GM12878 (cell line): ENCODE results near the gene CYP3A7. TPM values are rescaled to one million over a fixed set of nuclear protein-coding genes. Genes with fewer than 3 reads are reported as not detected.

ENCODE experiments used
- ATAC-seq: fragments of 200-7000 bp; cut with Tn5 transposase; 3 replicates; pipeline ENCODE4 v1.9.1; 2020; ENCODE audit warnings: mild to moderate bottlenecking, moderate library complexity
- BruUV-seq: library from RNA; stranded (reverse); fragments of 400-500 nt; replicated peaks from 2 replicates; lab custom pipeline; 2021; lab: Mats Ljungman, UMichigan
- CTCF ChIA-PET: fragments of 300-600 bp; sonication (Branson Sonifier 250); formaldehyde crosslinking; extraction: SDS; loops from one replicate; lab custom pipeline; 2021; ENCODE audit warnings: inconsistent platforms; lab: Yijun Ruan, JAX
- POLR2A ChIA-PET: fragments of 350-600 bp; formaldehyde crosslinking; extraction: SDS; loops from one replicate; lab custom pipeline; 2021; ENCODE audit warnings: inconsistent platforms; lab: Charles Lee
- RAD21 ChIA-PET: fragments of 300-600 bp; sonication (Branson Sonifier 250); formaldehyde crosslinking; loops from one replicate; lab custom pipeline; 2023; ENCODE audit warnings: antibody characterized with exemption; ENCODE audit not compliant: unreplicated experiment; lab: Charles Lee
- SMC1A ChIA-PET: fragments of 300-600 bp; sonication (Branson Sonifier 250); formaldehyde crosslinking; loops from one replicate; lab custom pipeline; 2023; ENCODE audit not compliant: unreplicated experiment, uncharacterized antibody; lab: Charles Lee
- DNase-seq: peaks from one replicate; pipeline ENCODE4 v3.0.0-alpha.2; 2011; ENCODE audit warnings: low read depth, low spot score
- FAIRE-seq: peaks from 3 replicates; lab custom pipeline; 2011; peaks lifted over from hg19 to GRCh38; lab: Jason Lieb, UNC
- H2AFZ ChIP-seq: 2 replicates; pipeline ENCODE4 v1.6.0; 2011; ENCODE audit warnings: low read depth, low read length, control low read depth; ENCODE audit not compliant: control insufficient read depth
- H3K27ac ChIP-seq: 2 replicates; pipeline ENCODE4 v1.5.1; 2011; ENCODE audit warnings: control low read depth; ENCODE audit not compliant: control insufficient read depth, insufficient read depth
- H3K27me3 ChIP-seq, 2 experiments: replicated peaks in 1 of 2; 2 replicates each; pipeline versions ENCODE4 v1.6.0 to v1.6.1; 2011; ENCODE audit warnings: low read length in 1 of 2; ENCODE audit not compliant: control insufficient read depth in 2 of 2, insufficient read depth in 2 of 2
- H3K36me3 ChIP-seq, 2 experiments: 2 replicates each; pipeline ENCODE4 v1.5.1; 2011; ENCODE audit warnings: low read length in 1 of 2; ENCODE audit not compliant: control insufficient read depth in 2 of 2, insufficient read depth in 2 of 2
- H3K4me1 ChIP-seq: 2 replicates; pipeline ENCODE4 v1.6.1; 2011; ENCODE audit warnings: mild to moderate bottlenecking, low read length, moderate library complexity, mixed read lengths; ENCODE audit not compliant: control insufficient read depth, insufficient read depth
- H3K4me2 ChIP-seq: 2 replicates; pipeline ENCODE4 v1.6.0; 2011; ENCODE audit warnings: control low read depth; ENCODE audit not compliant: control insufficient read depth, insufficient read depth
- H3K4me3 ChIP-seq: fragments of 200-600 bp; sonication (generic); 2 replicates; pipeline ENCODE4 v1.5.1; 2016
- H3K79me2 ChIP-seq: 2 replicates; pipeline ENCODE4 v1.6.0; 2011; ENCODE audit warnings: low read length; ENCODE audit not compliant: control insufficient read depth, insufficient read depth
- H3K9ac ChIP-seq: 2 replicates; pipeline ENCODE4 v1.8.0; 2011; ENCODE audit warnings: low read length, control low read depth, mixed read lengths; ENCODE audit not compliant: control insufficient read depth, insufficient read depth
- H3K9me3 ChIP-seq: replicated peaks from 3 replicates; pipeline ENCODE4 v1.5.1; 2011; ENCODE audit warnings: mild to moderate bottlenecking, low read length; ENCODE audit not compliant: control insufficient read depth, insufficient read depth
- H4K20me1 ChIP-seq: 2 replicates; pipeline ENCODE4 v1.6.0; 2011; ENCODE audit not compliant: control insufficient read depth, insufficient read depth
- BCL11A ChIP-seq: IDR thresholded peaks from 2 replicates; pipeline ENCODE4 v1.6.1; 2011; ENCODE audit warnings: low read depth, low read length
- FOXK2 ChIP-seq: fragments of 450-650 bp; IDR thresholded peaks from 2 replicates; pipeline ENCODE4 v1.6.1; 2017; ENCODE audit warnings: mild to moderate bottlenecking, moderate library complexity
- FOXM1 ChIP-seq: IDR thresholded peaks from 2 replicates; pipeline ENCODE4 v1.6.1; 2012; ENCODE audit warnings: low read depth, mild to moderate bottlenecking, inconsistent platforms, low read length, moderate library complexity
- HDAC2 ChIP-seq: fragments of 200-600 bp; sonication (generic); IDR thresholded peaks from 2 replicates; pipeline ENCODE4 v1.6.1; 2017
- IKZF1 ChIP-seq: fragments of 450-650 bp; conservative IDR thresholded peaks from 2 replicates; pipeline ENCODE4 v1.6.1; 2017; ENCODE audit warnings: antibody characterized with exemption, mild to moderate bottlenecking
- KAT2A ChIP-seq: conservative IDR thresholded peaks from 2 replicates; pipeline ENCODE4 v1.6.1; 2011; ENCODE audit warnings: low read depth, low read length; ENCODE audit not compliant: control insufficient read depth
- KDM1A ChIP-seq: fragments of 200-600 bp; sonication (generic); IDR thresholded peaks from 2 replicates; pipeline ENCODE4 v1.6.1; 2016; ENCODE audit warnings: borderline replicate concordance
- NBN ChIP-seq: fragments of 450-650 bp; IDR thresholded peaks from 2 replicates; pipeline ENCODE4 v1.6.1; 2016
- NR2F1 ChIP-seq: fragments of 450-650 bp; conservative IDR thresholded peaks from 2 replicates; pipeline ENCODE4 v1.6.1; 2017; ENCODE audit warnings: mild to moderate bottlenecking
- PAX5 ChIP-seq: IDR thresholded peaks from 2 replicates; pipeline ENCODE4 v1.6.1; 2011; ENCODE audit warnings: low read depth, low read length, borderline replicate concordance
- RUNX3 ChIP-seq: IDR thresholded peaks from 2 replicates; pipeline ENCODE4 v1.6.1; 2012; ENCODE audit warnings: low read length, inconsistent platforms
- SPI1 ChIP-seq: IDR thresholded peaks from 2 replicates; pipeline ENCODE4 v1.6.1; 2011; ENCODE audit warnings: low read depth, mild to moderate bottlenecking, low read length, moderate library complexity, borderline replicate concordance; ENCODE audit not compliant: insufficient read depth
- SREBF1 ChIP-seq: IDR thresholded peaks from 2 replicates; pipeline ENCODE4 v1.6.1; 2012; ENCODE audit warnings: mild to moderate bottlenecking, low read length
- SUPT20H ChIP-seq: IDR thresholded peaks from 2 replicates; pipeline ENCODE4 v1.6.1; 2011; ENCODE audit warnings: low read depth, mild to moderate bottlenecking, low read length, moderate library complexity, borderline replicate concordance; ENCODE audit not compliant: control insufficient read depth
- ZBTB33 ChIP-seq: fragments of 450-650 bp; IDR thresholded peaks from 2 replicates; pipeline ENCODE4 v1.6.1; 2017; ENCODE audit warnings: mild to moderate bottlenecking
- WGBS: methylation state at CpG from one replicate; pipeline ENCODE4 v1.1.6; 2016; ENCODE audit warnings: low lambda C conversion rate; ENCODE audit not compliant: insufficient replicate concordance, insufficient coverage; ENCODE audit errors: missing lambda C conversion rate; 5-methylcytosine and 5-hydroxymethylcytosine counted together
- in situ Hi-C: fragments of 300-500 bp; cut with MboI; formaldehyde crosslinking; loops from 9 replicates; pipeline ENCODE4 v1.14.3; 2018; ENCODE audit warnings: mixed read lengths
- intact Hi-C: fragments of 100-400 bp; cut with micrococcal nuclease; formaldehyde crosslinking; loops from one replicate; pipeline ENCODE4 v1.14.2; 2022; ENCODE audit not compliant: unreplicated experiment
- polyA plus RNA-seq, 11 experiments: library from polyadenylated mRNA; depleted of rRNA in 4 of 11; unstranded in 6 of 11; stranded (reverse) in 5 of 11; fragments of >200 nt; fragmentation: Nextera tagmentation in 4 of 11; fragmentation: Illumina TruSeq in 1 of 11; extraction: Ambion mirVana in 4 of 11; extraction: Trizol in 1 of 11; gene quantifications; 1 replicate in 1 of 11; 2 replicates in 10 of 11; pipeline versions ENCODE4 v1.2.1 to v1.2.3, GENCODE V29; 2011 to 2016; ENCODE audit warnings: inconsistent platforms in 2 of 11, missing spikeins in 2 of 11, low read depth in 1 of 11
- total RNA-seq, 4 experiments: library from RNA; depleted of rRNA in 3 of 4; stranded (reverse); fragments of >200 nt in 3 of 4; fragmentation: Illumina TruSeq in 1 of 4; extraction: Trizol in 1 of 4; gene quantifications; 2 replicates each; pipeline versions ENCODE4 v1.2.1 to v1.2.3, GENCODE V29; 2013 to 2021

Gene CYP3A7
- total and polyA plus RNA-seq, 10 of the 15 experiments (the other 5 are each of a cell fraction or from before 2014, with no cell fraction given), result 0.05 to 0.11 (median 0.06) TPM; not detected in 7

GRCh38 chr7:99733003-99733402 is 2.0 kb downstream of the CYP3A7 start:
- H3K27ac ChIP-seq, result no peak overlapping the region
- BruUV-seq, result no TSS peak
- SMC1A ChIA-PET, result no interaction called here
- intact Hi-C loops, result no loop called here
- FAIRE-seq (no peak), ATAC-seq (no peak), DNase-seq (no peak)
- RAD21 ChIA-PET, result no interaction called here
- TF ChIP-seq HDAC2 (no peak), SPI1 (no peak), IKZF1 (no peak), PAX5 (no peak), KDM1A (no peak), RUNX3 (no peak), NBN (no peak), ZBTB33 (no peak), SUPT20H (no peak), KAT2A (no peak), BCL11A (no peak), NR2F1 (no peak), SREBF1 (no peak), FOXM1 (no peak), FOXK2 (no peak)
- no peaks in the 10 kb centered on the region for H3K36me3 ChIP-seq
- H3K4me1 ChIP-seq, result no peaks in the 10 kb centered on the region
- H4K20me1 ChIP-seq, result no peaks in the 10 kb centered on the region
- H3K4me2 ChIP-seq, result no peak overlapping the region
- H3K9me3 ChIP-seq, result no peaks in the 10 kb centered on the region; the same call in 2 of the 3 replicates
- H2AFZ ChIP-seq, result no peak overlapping the region
- no peaks in the 10 kb centered on the region for H3K27me3 ChIP-seq
- WGBS, result 13% methylated on average over 3 of the region's 3 CpGs
- CTCF ChIA-PET, result no interaction called here
- in situ Hi-C loops, result no loop called here
- POLR2A ChIA-PET, result no interaction called here
- H3K9ac ChIP-seq, result no peak overlapping the region
- no peak overlapping the region for H3K4me3 ChIP-seq
- no peaks in the 10 kb centered on the region for H3K79me2 ChIP-seq
